Measurements from ENCODE around the gene UBASH3A.

UBASH3A gene

DNA sequence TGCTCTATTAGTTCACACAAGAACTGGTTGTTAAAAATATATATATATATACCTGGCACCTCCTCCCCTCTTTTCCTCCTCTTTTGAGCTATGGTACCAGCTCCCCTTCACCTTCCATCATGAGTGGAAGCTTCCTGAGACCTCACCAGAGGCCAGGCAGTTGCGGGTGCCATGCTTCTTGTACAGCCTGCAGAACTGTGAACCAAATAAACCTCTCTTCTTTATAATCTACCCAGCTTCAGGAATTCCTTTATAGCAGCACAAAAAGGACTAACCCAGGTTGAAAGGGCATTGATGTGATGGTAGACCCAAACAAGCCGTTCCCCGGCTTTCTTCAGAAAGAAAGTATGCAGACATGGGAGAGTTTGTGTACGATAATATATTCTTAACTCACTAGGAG is 77.5 kb downstream of the UBASH3A start:
- WGBS (ENCODE audit: extremely low coverage, insufficient coverage, insufficient read length) = no CpG with 5 or more reads among the region's 4 CpGs
- no peaks in the 10 kb centered on the region for H3K4me1 ChIP-seq (ENCODE audit: control insufficient read depth in 1 of 2, insufficient read depth in 2 of 2, low read length in 2 of 2)
- no peaks in the 10 kb centered on the region for H3K36me3 ChIP-seq (ENCODE audit: control insufficient read depth in 1 of 2, insufficient read depth in 2 of 2, low read length in 2 of 2)
- H3K4me2 ChIP-seq (ENCODE audit: low read length) = no peak overlapping the region
- H3K14ac ChIP-seq (ENCODE audit: low read length) = no peak overlapping the region
- H3K27ac ChIP-seq (ENCODE audit: low read depth, low read length) = no peak overlapping the region
- H3K79me1 ChIP-seq (ENCODE audit: low read length) = no peaks in the 10 kb centered on the region
- H3K79me2 ChIP-seq (ENCODE audit: control insufficient read depth, insufficient read depth, low read length, poor library complexity) = no peaks in the 10 kb centered on the region
- H3K23ac ChIP-seq (ENCODE audit: low read length) = no peak overlapping the region
- H2AK5ac ChIP-seq (ENCODE audit: low read length) = no peak overlapping the region
- no peak overlapping the region for H2BK5ac ChIP-seq (ENCODE audit: low read depth, low read length, poor library complexity)
- no peak overlapping the region for H2BK120ac ChIP-seq (ENCODE audit: insufficient read depth, low read length, poor library complexity)
- DNase-seq = no peak
- no peak overlapping the region for H4K12ac ChIP-seq (ENCODE audit: low read depth, low read length)
- H3K9me3 ChIP-seq (ENCODE audit: insufficient read depth, low read depth, low read length) = peaks cover 2% of the 10 kb centered on the region
- no peak overlapping the region for H2BK12ac ChIP-seq (ENCODE audit: low read length)
- H3K18ac ChIP-seq (ENCODE audit: low read length) = no peak overlapping the region
- no peak overlapping the region for H3K9ac ChIP-seq (ENCODE audit: low read length)
- H4K91ac ChIP-seq (ENCODE audit: low read depth, low read length) = no peak overlapping the region
- H4K8ac ChIP-seq (ENCODE audit: low read depth, low read length) = no peak overlapping the region
- H3K4ac ChIP-seq (ENCODE audit: low read depth, low read length) = no peak overlapping the region
- H3K4me3 ChIP-seq (ENCODE audit: low read depth, low read length) = no peak overlapping the region
- H2AFZ ChIP-seq (ENCODE audit: insufficient read depth, low read length, poor library complexity) = no peak overlapping the region
- H3K27me3 ChIP-seq (ENCODE audit: insufficient read depth, low read length) = no peaks in the 10 kb centered on the region

DNA sequence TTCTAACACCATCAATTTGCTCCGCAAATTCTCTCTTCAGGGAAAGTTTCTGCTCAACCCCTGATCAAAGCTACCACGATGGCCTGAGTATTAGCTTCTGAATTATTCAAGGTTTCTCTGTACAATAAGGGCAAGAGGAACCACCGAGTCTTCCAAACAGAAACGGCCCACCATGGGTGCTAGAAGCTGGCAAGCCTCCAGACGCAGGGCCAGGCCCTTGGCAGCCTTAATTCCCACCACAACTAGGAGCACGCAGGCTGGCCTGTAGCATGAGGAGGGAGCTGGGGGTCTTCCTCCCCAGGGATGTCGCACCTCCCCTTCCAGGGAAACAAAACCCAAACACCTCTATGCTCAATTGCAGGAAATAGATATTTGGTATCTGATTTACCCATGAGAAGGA is 81.3 kb downstream of the UBASH3A start:
- no peak overlapping the region for H2BK12ac ChIP-seq (ENCODE audit: low read length)
- no peaks in the 10 kb centered on the region for H3K27me3 ChIP-seq (ENCODE audit: insufficient read depth, low read length)
- H2AK5ac ChIP-seq (ENCODE audit: low read length) = no peak overlapping the region
- H3K14ac ChIP-seq (ENCODE audit: low read length) = no peak overlapping the region
- H3K18ac ChIP-seq (ENCODE audit: low read length) = no peak overlapping the region
- no peaks in the 10 kb centered on the region for H3K79me1 ChIP-seq (ENCODE audit: low read length)
- H4K91ac ChIP-seq (ENCODE audit: low read depth, low read length) = no peak overlapping the region
- H2BK5ac ChIP-seq (ENCODE audit: low read depth, low read length, poor library complexity) = no peak overlapping the region
- H3K36me3 ChIP-seq (ENCODE audit: control insufficient read depth in 1 of 2, insufficient read depth in 2 of 2, low read length in 2 of 2) = no peaks in the 10 kb centered on the region
- H3K9ac ChIP-seq (ENCODE audit: low read length) = no peak overlapping the region
- peaks cover 4% of the 10 kb centered on the region for H3K9me3 ChIP-seq (ENCODE audit: insufficient read depth, low read depth, low read length)
- H3K4ac ChIP-seq (ENCODE audit: low read depth, low read length) = no peak overlapping the region
- no peak overlapping the region for H3K23ac ChIP-seq (ENCODE audit: low read length)
- no peaks in the 10 kb centered on the region for H3K79me2 ChIP-seq (ENCODE audit: control insufficient read depth, insufficient read depth, low read length, poor library complexity)
- no peak overlapping the region for H3K27ac ChIP-seq (ENCODE audit: low read depth, low read length)
- no peak overlapping the region for H4K12ac ChIP-seq (ENCODE audit: low read depth, low read length)
- no peak overlapping the region for H2AFZ ChIP-seq (ENCODE audit: insufficient read depth, low read length, poor library complexity)
- H3K4me1 ChIP-seq (ENCODE audit: control insufficient read depth in 1 of 2, insufficient read depth in 2 of 2, low read length in 2 of 2) = no peaks in the 10 kb centered on the region
- H3K4me3 ChIP-seq (ENCODE audit: low read depth, low read length) = no peak overlapping the region
- DNase-seq = no peak
- no peak overlapping the region for H3K4me2 ChIP-seq (ENCODE audit: low read length)
- WGBS (ENCODE audit: extremely low coverage, insufficient coverage, insufficient read length) = no CpG with 5 or more reads among the region's 7 CpGs
- no peak overlapping the region for H2BK120ac ChIP-seq (ENCODE audit: insufficient read depth, low read length, poor library complexity)
- no peak overlapping the region for H4K8ac ChIP-seq (ENCODE audit: low read depth, low read length)

DNA sequence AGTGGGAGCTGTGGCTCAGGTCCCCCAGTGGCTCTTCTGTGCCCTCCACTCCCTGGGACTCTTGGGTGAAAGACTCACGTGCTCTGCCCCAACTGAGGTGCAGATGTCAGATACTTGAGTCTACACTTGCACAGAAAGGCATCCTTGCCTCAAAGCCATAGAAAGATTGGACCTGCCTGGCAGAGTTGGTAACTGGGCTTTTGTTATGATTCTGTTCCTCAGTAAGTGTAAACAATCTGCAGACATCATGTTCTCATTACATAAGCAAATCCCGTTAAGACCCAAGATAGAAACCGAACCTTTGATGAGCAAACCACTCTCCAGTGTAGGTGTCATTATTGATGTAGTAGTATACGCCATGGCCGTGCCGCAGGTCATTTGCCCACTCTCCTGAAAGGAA is 82.4 kb downstream of the UBASH3A start:
- Histone ChIP-seq H3K27ac (ENCODE audit: low read depth, low read length) (no peak overlapping the region), H4K91ac (ENCODE audit: low read depth, low read length) (no peak overlapping the region), H3K4me1 (ENCODE audit: control insufficient read depth in 1 of 2, insufficient read depth in 2 of 2, low read length in 2 of 2) (no peaks in the 10 kb centered on the region), H3K4me3 (ENCODE audit: low read depth, low read length) (no peak overlapping the region), H3K9ac (ENCODE audit: low read length) (no peak overlapping the region), H3K4me2 (ENCODE audit: low read length) (no peak overlapping the region), H3K9me3 (ENCODE audit: insufficient read depth, low read depth, low read length) (peaks cover 4% of the 10 kb centered on the region), H3K36me3 (ENCODE audit: control insufficient read depth in 1 of 2, insufficient read depth in 2 of 2, low read length in 2 of 2) (no peaks in the 10 kb centered on the region), H3K14ac (ENCODE audit: low read length) (no peak overlapping the region), H4K12ac (ENCODE audit: low read depth, low read length) (no peak overlapping the region), H2BK12ac (ENCODE audit: low read length) (no peak overlapping the region), H2AFZ (ENCODE audit: insufficient read depth, low read length, poor library complexity) (no peak overlapping the region), H3K79me1 (ENCODE audit: low read length) (no peaks in the 10 kb centered on the region), H3K18ac (ENCODE audit: low read length) (no peak overlapping the region), H2AK5ac (ENCODE audit: low read length) (no peak overlapping the region), H2BK120ac (ENCODE audit: insufficient read depth, low read length, poor library complexity) (no peak overlapping the region), H3K23ac (ENCODE audit: low read length) (no peak overlapping the region), H2BK5ac (ENCODE audit: low read depth, low read length, poor library complexity) (no peak overlapping the region), H4K8ac (ENCODE audit: low read depth, low read length) (no peak overlapping the region), H3K4ac (ENCODE audit: low read depth, low read length) (no peak overlapping the region), H3K27me3 (ENCODE audit: insufficient read depth, low read length) (no peaks in the 10 kb centered on the region), H3K79me2 (ENCODE audit: control insufficient read depth, insufficient read depth, low read length, poor library complexity) (no peaks in the 10 kb centered on the region)
- no CpG with 5 or more reads among the region's 6 CpGs for WGBS (ENCODE audit: extremely low coverage, insufficient coverage, insufficient read length)
- no peak for DNase-seq

DNA sequence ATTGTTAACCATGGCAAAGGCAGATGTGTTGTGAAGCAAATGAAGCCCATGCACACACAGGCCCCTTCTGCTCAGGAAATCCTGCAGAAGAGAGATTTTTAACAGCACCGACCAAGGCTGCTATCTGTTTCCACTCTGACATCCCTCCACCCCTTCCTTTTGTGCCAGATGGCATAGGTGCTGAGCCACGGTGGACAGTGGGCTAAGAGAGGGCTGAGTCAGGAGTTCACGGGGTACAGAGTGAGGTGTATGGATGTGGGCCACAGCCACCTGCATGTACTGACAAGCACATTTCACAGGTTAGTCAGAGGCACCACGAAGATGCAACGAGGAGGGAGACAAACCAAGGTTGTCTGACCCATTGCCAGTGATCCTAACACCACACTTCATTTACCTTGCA is 82.8 kb downstream of the UBASH3A start:
- peaks cover 4% of the 10 kb centered on the region for H3K9me3 ChIP-seq (ENCODE audit: insufficient read depth, low read depth, low read length)
- H3K23ac ChIP-seq (ENCODE audit: low read length) = no peak overlapping the region
- no peaks in the 10 kb centered on the region for H3K36me3 ChIP-seq (ENCODE audit: control insufficient read depth in 1 of 2, insufficient read depth in 2 of 2, low read length in 2 of 2)
- no peaks in the 10 kb centered on the region for H3K4me1 ChIP-seq (ENCODE audit: control insufficient read depth in 1 of 2, insufficient read depth in 2 of 2, low read length in 2 of 2)
- H3K27ac ChIP-seq (ENCODE audit: low read depth, low read length) = no peak overlapping the region
- no peak overlapping the region for H4K12ac ChIP-seq (ENCODE audit: low read depth, low read length)
- no peak overlapping the region for H2BK120ac ChIP-seq (ENCODE audit: insufficient read depth, low read length, poor library complexity)
- no peaks in the 10 kb centered on the region for H3K27me3 ChIP-seq (ENCODE audit: insufficient read depth, low read length)
- H3K18ac ChIP-seq (ENCODE audit: low read length) = no peak overlapping the region
- no peak overlapping the region for H4K8ac ChIP-seq (ENCODE audit: low read depth, low read length)
- WGBS (ENCODE audit: extremely low coverage, insufficient coverage, insufficient read length) = no CpG with 5 or more reads among the region's 5 CpGs
- no peak overlapping the region for H3K14ac ChIP-seq (ENCODE audit: low read length)
- H2AFZ ChIP-seq (ENCODE audit: insufficient read depth, low read length, poor library complexity) = no peak overlapping the region
- H3K79me2 ChIP-seq (ENCODE audit: control insufficient read depth, insufficient read depth, low read length, poor library complexity) = no peaks in the 10 kb centered on the region
- no peak overlapping the region for H2BK12ac ChIP-seq (ENCODE audit: low read length)
- H3K79me1 ChIP-seq (ENCODE audit: low read length) = no peaks in the 10 kb centered on the region
- no peak overlapping the region for H2BK5ac ChIP-seq (ENCODE audit: low read depth, low read length, poor library complexity)
- H3K4ac ChIP-seq (ENCODE audit: low read depth, low read length) = no peak overlapping the region
- H3K4me2 ChIP-seq (ENCODE audit: low read length) = no peak overlapping the region
- H4K91ac ChIP-seq (ENCODE audit: low read depth, low read length) = no peak overlapping the region
- H3K9ac ChIP-seq (ENCODE audit: low read length) = no peak overlapping the region
- no peak overlapping the region for H3K4me3 ChIP-seq (ENCODE audit: low read depth, low read length)
- DNase-seq = no peak
- H2AK5ac ChIP-seq (ENCODE audit: low read length) = no peak overlapping the region
